HepG2 (cell line): ENCODE measurements around the gene MMP17. TPM values are rescaled to one million over a fixed set of nuclear protein-coding genes. Genes with fewer than 3 reads are reported as not detected.
A peak's percentile ranks its signal among the peaks of the same experiment; 100 is the strongest.

ENCODE experiments used
- CEBPB ChIP-seq: IDR thresholded peaks from 2 replicates; pipeline ENCODE4 v1.6.1; 2011; ENCODE audit warnings: low read depth, low read length, improper control_type of control experiment, borderline replicate concordance
- DMTF1 ChIP-seq: sonication (generic); formaldehyde crosslinking; IDR thresholded peaks from 2 replicates; pipeline ENCODE4 v1.4.0; 2020; ENCODE audit warnings: mild to moderate bottlenecking, missing genetic modification reagents
- FOXP1 ChIP-seq, 2 experiments: fragments of 450-650 bp in 1 of 2; IDR thresholded peaks; 2 replicates each; pipeline ENCODE4 v1.6.1; 2017 to 2018; ENCODE audit warnings: antibody characterized with exemption in 1 of 2
- GRHL1 ChIP-seq: sonication (generic); formaldehyde crosslinking; conservative IDR thresholded peaks from 2 replicates; pipeline ENCODE4 v1.8.0; 2022; ENCODE audit warnings: missing genetic modification reagents
- IKZF5 ChIP-seq: IDR thresholded peaks from 2 replicates; pipeline ENCODE4 v1.6.1; 2018; ENCODE audit warnings: missing genetic modification reagents, mild to moderate bottlenecking, missing compliant biosample characterization
- MAZ ChIP-seq, 2 experiments: sonication (generic) in 1 of 2; formaldehyde crosslinking in 1 of 2; IDR thresholded peaks; 2 replicates each; pipeline versions ENCODE4 v1.5.0 to v1.6.1; 2012 to 2020; ENCODE audit warnings: low read depth in 2 of 2, mild to moderate bottlenecking in 2 of 2, borderline replicate concordance in 1 of 2, improper control_type of control experiment in 1 of 2, low read length in 1 of 2, missing genetic modification reagents in 1 of 2, moderate library complexity in 1 of 2
- NCOA5 ChIP-seq: sonication (generic); formaldehyde crosslinking; IDR thresholded peaks from 2 replicates; pipeline ENCODE4 v1.4.0; 2020; ENCODE audit warnings: missing genetic modification reagents
- PBX3 ChIP-seq: sonication (generic); formaldehyde crosslinking; IDR thresholded peaks from 2 replicates; pipeline ENCODE4 v1.8.1; 2023; ENCODE audit warnings: missing genetic modification reagents, inconsistent platforms, borderline replicate concordance
- REST ChIP-seq, 2 experiments: IDR thresholded peaks; 2 replicates each; pipeline ENCODE4 v1.6.1; 2011 to 2012; ENCODE audit warnings: low read length in 2 of 2, borderline replicate concordance in 1 of 2, low read depth in 1 of 2, mild to moderate bottlenecking in 1 of 2, moderate library complexity in 1 of 2
- SMAD1 ChIP-seq: sonication (generic); formaldehyde crosslinking; IDR thresholded peaks from 2 replicates; pipeline ENCODE4 v1.4.0; 2020; ENCODE audit warnings: missing genetic modification reagents, low read depth, mild to moderate bottlenecking, borderline replicate concordance
- TEF ChIP-seq: sonication (generic); formaldehyde crosslinking; IDR thresholded peaks from 2 replicates; pipeline ENCODE4 v1.5.0; 2020; ENCODE audit warnings: missing genetic modification reagents
- ZNF3 ChIP-seq: IDR thresholded peaks from 2 replicates; pipeline ENCODE4 v1.7.0; 2017; ENCODE audit warnings: inconsistent platforms
- ZNF607 ChIP-seq: sonication (generic); formaldehyde crosslinking; IDR thresholded peaks from 2 replicates; pipeline ENCODE4 v1.5.1; 2020; ENCODE audit warnings: missing genetic modification reagents, mild to moderate bottlenecking, borderline replicate concordance
- ZNF614 ChIP-seq: IDR thresholded peaks from 2 replicates; pipeline ENCODE4 v1.6.1; 2018; ENCODE audit warnings: missing biosample characterization, missing genetic modification reagents, inconsistent platforms, borderline replicate concordance
- polyA plus RNA-seq, 8 experiments: library from polyadenylated mRNA; depleted of rRNA in 3 of 8; stranded (reverse) in 7 of 8; unstranded in 1 of 8; fragments of >200 nt; fragmentation: Illumina TruSeq in 4 of 8; extraction: Trizol in 4 of 8; gene quantifications; 2 replicates each; pipeline versions ENCODE4 v1.2.1 to v1.2.3, GENCODE V29; 2011 to 2016; ENCODE audit warnings: low read depth in 4 of 8, missing spikeins in 1 of 8, mixed read lengths in 1 of 8; ENCODE audit not compliant: insufficient read depth in 1 of 8
- total RNA-seq, 5 experiments: library from RNA; depleted of rRNA; stranded (reverse); fragments of >200 nt; fragmentation: Illumina TruSeq; extraction: Trizol; gene quantifications; 2 replicates each; pipeline ENCODE4 v1.2.3, GENCODE V29; 2016; ENCODE audit warnings: low read depth in 1 of 5

MMP17 gene
- total and polyA plus RNA-seq, 2 of the 13 experiments (the other 11 are each of a cell fraction or from before 2014, with no cell fraction given), result 0.55 to 0.80 TPM

GRCh38 chr12:131860472-131861260 lies 32.5 kb downstream of the MMP17 start (continued):
- TF ChIP-seq GRHL1 (CRISPR knock-in tag) (no peak), REST (IDR thresholded peaks at IDR 0.05; ENCODE audit: borderline replicate concordance in 1 of 2, low read depth in 1 of 2, low read length in 2 of 2) (no peak), NCOA5 (no peak), DMTF1 (no peak), ZNF3 (CRISPR knock-in tag) (peak; percentile 64), IKZF5 (CRISPR knock-in tag) (peak; percentile 94), CEBPB (peak; percentile 100), ZNF607 (CRISPR knock-in tag) (0 out of 2 replicates have a peak, but pooled peaks have one; percentile 35), SMAD1 (CRISPR knock-in tag) (0 out of 2 replicates have a peak, but pooled peaks have one; percentile 95), MAZ (IDR thresholded peaks at IDR 0.05; ENCODE audit: borderline replicate concordance, low read depth, low read length) (peak; percentile 54; the same call in 1 of the 2 replicates), MAZ (CRISPR knock-in tag; IDR thresholded peaks at IDR 0.05; ENCODE audit: low read depth) (peak; percentile 96), PBX3 (CRISPR knock-in tag) (no peak), FOXP1 (IDR thresholded peaks at IDR 0.05) (peak; percentile 46; the same call in 1 of the 2 replicates), FOXP1 (CRISPR knock-in tag; IDR thresholded peaks at IDR 0.05) (peak; percentile 94), TEF (no peak), ZNF614 (peak; percentile 77; the same call in 1 of the 2 replicates)
